Activated T-cell treated with anti-CD3 and anti-CD28 coated beads, Interleukin-2, amount 50 U/mL, for 1 hour (primary cell): Measurements from ENCODE around the gene TMC3.
"Not testable (repeated sequence)": the region's sequence is repeated elsewhere in the genome, so short reads cannot be mapped to it uniquely, and the experiment has no call there.

Experiments
- DNase-seq: peaks from one replicate; pipeline ENCODE4 v3.0.0-alpha.2; 2020

The TMC3 gene

GRCh38 chr15:81373775-81374395 is at the start of gene TMC3:
Gene TMC3 (minus strand): TSS chr15:81374213. CDS start chr15:81374077, 136 bp downstream.
- no peak for DNase-seq

- no peak for DNase-seq
Observed at GRCh38 chr15:81421461-81421860, 47.4 kb upstream of the TMC3 start.

DNA sequence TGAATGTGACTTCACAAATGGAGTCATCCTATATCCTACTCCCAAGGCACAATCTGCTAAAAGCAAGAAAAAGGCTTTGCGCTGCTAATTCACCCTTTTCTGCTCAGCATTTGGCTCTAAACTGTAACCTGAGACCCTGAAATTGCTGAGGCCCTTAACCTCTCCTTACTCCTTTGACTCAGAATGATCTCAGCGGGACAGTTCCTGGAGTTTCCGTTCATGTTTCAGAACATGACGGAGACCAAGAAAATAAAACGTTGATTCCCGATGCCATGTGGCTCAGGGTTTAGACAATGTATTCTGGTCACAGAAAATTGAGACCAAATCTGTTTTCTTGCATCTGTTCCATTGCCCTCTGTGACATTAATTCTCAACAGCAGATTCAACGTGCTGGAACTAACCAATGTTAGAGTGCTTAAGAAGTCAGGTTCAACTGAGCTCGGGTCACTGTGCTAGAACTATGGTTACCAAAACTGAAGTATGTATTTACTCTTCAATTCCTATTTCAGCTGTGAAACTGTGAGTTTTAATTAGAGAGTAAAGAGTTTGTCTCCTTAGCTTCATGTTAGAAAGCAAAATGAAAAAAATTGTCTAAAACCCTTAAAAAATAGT is 45.4 kb upstream of the TMC3 start:
- DNase-seq: no peak

GRCh38 chr15:81418891-81419290 is 44.9 kb upstream of the TMC3 start:
- DNase-seq: no peak

DNA sequence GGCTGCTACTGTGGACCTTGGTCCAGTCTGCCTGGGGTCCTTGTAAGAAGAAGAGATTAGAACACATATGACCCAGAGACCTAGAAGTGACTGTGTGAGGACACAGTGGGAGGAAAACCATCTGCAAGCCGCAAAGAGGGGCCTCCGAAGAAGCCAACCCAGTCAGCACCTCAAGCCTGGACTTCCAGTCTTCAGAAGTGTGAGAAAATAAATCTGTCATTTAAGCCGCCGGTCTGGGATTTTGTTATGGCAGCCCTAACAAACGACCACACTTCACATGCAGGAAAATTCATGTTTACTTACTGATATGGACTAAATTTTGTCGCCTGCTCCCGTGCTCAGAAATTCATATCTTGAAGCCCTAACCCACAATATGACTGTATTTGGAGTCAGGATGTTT is 44.4 kb upstream of the TMC3 start:
- no peak for DNase-seq

- DNase-seq: not testable (repeated sequence)
Observed at GRCh38 chr15:81414274-81414968, 40.4 kb upstream of the TMC3 start.

GRCh38 chr15:81413851-81414250 is 39.8 kb upstream of the TMC3 start:
- no peak for DNase-seq

GRCh38 chr15:81411969-81412633 is 38.1 kb upstream of the TMC3 start:
- DNase-seq: no peak

- DNase-seq: no peak
Observed at GRCh38 chr15:81411051-81411450, 37.0 kb upstream of the TMC3 start.

- DNase-seq: peak; percentile 26
Observed at GRCh38 chr15:81410318-81410753, 36.3 kb upstream of the TMC3 start.

DNA sequence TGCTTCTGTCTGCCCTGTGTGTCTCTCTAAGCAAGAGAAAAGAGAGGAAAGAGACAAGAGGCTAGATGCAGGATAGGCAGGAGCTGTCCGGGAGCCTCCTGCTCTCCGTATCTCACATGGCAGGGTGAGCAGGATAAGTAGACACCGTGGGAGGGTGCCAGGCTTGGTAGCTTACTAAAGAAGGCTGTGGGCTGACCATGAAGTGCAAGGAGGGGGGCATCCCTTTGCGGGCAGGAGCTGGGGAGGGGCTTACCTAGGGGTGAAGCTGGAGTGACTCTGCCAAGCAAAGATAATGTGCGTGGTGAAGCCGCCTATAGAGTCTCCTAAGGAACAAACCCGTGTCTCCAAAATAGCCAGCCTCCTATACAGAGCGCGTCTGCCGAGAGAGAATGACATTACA is 33.7 kb upstream of the TMC3 start:
- DNase-seq: no peak

- no peak for DNase-seq
Observed at GRCh38 chr15:81407176-81407575, 33.2 kb upstream of the TMC3 start.

GRCh38 chr15:81400640-81401236 is 26.7 kb upstream of the TMC3 start:
- DNase-seq: no peak

DNA sequence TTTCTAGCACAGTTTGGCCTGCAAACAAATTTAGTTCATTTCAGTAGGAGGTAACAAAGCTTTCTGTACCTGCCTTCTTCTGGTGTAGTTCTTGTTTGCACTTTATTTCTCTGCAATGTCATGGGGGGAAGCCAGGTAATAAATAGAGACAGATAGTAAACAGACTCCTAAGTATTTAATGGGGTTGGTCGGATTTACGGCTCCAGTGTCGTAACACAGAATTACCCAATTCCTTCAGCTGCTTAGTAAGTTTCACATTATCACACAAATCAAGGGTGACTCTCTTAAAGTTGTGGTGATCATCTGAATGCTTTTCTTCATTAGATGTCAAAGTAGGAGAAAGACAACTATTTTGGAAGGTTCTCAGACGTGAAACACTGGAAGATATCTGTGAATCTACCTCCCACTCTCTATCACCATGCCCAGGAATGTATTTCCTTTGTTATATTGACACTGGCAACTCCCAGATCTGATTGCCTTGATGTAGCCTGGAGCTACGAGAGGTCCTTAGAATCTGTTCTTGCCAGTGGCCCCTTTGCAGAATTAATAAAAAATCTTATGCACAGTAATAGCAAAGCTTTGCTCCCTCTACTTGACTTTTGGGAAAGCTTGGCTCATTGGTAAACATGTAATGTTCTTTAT is 25.0 kb upstream of the TMC3 start:
- DNase-seq: no peak

- DNase-seq: no peak
Observed at GRCh38 chr15:81398456-81398855, 24.4 kb upstream of the TMC3 start.

- DNase-seq: no peak
Observed at GRCh38 chr15:81394603-81395002, 20.6 kb upstream of the TMC3 start.

- DNase-seq: no peak
Observed at GRCh38 chr15:81391657-81392056, 17.6 kb upstream of the TMC3 start.

GRCh38 chr15:81388436-81388770 is 14.4 kb upstream of the TMC3 start:
- no peak for DNase-seq

DNA sequence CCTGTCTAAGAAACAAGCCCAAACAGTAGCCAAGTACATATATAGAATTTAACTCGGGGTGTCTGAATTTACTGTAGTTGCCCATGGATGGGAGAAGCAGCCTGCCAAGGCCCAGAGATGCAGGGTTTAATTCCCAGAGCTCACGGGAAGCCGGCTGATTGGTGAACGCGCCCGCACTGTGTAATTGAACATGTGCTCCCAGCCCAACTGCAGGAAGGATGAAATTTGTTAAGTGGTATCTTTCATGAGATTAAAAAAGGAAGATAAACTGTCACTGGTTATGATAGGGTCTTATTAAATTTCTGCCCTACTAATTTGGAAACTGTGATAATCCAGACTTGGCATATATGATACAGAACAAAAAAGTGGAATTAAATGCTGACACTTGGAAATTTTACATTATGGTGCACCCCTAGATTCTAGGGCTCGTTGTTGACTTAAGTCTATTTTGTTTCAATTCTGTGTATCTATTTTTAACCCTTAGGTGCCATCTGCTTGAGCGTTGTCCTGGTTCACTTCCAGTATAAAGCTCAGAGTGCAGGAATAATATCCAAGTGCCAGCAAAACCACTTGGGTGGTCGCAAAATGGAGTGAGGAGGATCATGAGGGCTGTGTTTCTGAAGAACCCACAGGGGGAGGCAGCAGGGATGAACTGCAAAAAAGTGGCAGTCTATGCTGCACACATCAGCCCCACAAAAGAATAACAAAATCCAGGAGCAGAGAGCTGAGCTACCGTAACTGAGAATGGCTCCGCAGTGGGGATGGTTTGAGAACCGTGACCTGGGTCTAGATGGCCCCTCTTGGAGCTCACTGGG is 13.8 kb upstream of the TMC3 start:
- DNase-seq: no peak

- DNase-seq: no peak
Observed at GRCh38 chr15:81386947-81387346, 12.9 kb upstream of the TMC3 start.

- no peak for DNase-seq
Observed at GRCh38 chr15:81385721-81386076, 11.7 kb upstream of the TMC3 start.
